ENCODE measurements around the gene RCC2.

- TF ChIP-seq CTCF (conservative IDR thresholded peaks at IDR 0.05; ENCODE audit: low read depth, low read length) (no peak), POLR2A (IDR thresholded peaks at IDR 0.05; ENCODE audit: low read depth, low read length) (no peak), MAZ (IDR thresholded peaks at IDR 0.05; ENCODE audit: borderline replicate concordance, low read depth, low read length) (no peak), RAD21 (IDR thresholded peaks at IDR 0.05; ENCODE audit: low read length) (no peak), SMC3 (IDR thresholded peaks at IDR 0.05; ENCODE audit: low read depth, low read length) (no peak), BHLHE40 (IDR thresholded peaks at IDR 0.05; ENCODE audit: low read depth, low read length) (no peak), MAFK (IDR thresholded peaks at IDR 0.05; ENCODE audit: low read depth, low read length) (no peak), RCOR1 (IDR thresholded peaks at IDR 0.05; ENCODE audit: insufficient replicate concordance, low read length) (no peak), CEBPB (IDR thresholded peaks at IDR 0.05; ENCODE audit: low read depth, low read length) (no peak), MXI1 (IDR thresholded peaks at IDR 0.05; ENCODE audit: borderline replicate concordance, low read depth, low read length) (no peak)
Measured at GRCh38 chr1:17358557-17358956, 80.9 kb downstream of the RCC2 start.
